Measurements from ENCODE around the gene CCDC185. TPM values are rescaled to one million over a fixed set of nuclear protein-coding genes. Genes with fewer than 3 reads are reported as not detected.

Gene CCDC185
- total RNA-seq: not detected

DNA sequence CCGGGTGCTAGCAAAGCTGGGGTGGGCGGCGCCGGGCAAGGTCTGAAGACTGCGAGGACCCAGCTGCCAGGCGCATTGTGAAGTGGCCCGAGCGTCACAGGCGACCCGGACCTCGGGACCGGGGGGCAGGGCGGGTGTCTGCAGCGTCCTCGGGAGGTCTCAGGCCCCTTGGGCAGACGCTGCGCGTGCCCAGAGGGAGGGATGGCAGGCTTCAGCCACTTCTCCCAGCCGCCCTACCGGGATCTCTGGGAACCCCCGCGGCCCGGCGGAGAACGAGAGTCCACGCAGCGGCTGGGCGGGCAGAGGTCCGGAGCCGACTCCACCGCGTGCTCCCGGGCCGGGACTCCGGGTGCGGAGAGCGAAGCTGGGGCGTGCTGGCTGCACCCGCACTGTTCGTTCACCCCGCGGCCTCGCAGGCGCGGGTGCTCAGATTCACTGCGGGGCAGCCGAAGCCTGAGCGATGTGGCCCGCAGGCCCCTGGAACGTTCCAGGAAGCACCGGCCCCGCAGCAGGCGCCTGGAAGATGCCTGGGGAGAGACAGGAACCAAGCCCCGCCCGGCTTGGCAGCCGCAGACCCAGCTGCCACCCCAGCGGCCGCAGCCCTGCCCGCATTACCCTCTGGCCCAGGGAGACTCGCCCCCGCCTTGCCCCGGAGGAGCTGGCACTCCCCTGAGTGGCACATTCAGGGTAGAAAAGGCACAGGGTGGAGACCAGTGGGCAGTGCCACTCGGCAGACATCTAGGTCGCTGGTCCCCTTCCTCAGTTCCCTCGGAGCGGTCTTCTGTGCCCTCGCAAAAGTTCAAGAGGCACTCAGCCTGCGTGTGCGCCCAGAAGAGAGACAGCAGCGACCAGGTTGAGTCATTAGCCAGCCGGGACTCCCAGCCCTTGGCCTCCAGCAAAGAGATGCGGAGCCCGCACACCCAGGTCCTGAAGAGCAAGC is at the start of gene CCDC185:
TSS of gene CCDC185 (plus strand) at position 141 of the 940 bp plus-strand sequence. CDS start at position 202, 61 bp downstream.
- Mint-ChIP-seq H3K4me1 (no peaks in the 10 kb centered on the region), H3K36me3 (ENCODE audit: low read depth) (no peaks in the 10 kb centered on the region), H3K9me3 (no peaks in the 10 kb centered on the region), H3K4me3 (no peak within 1 kb of the TSS), H3K27ac (no peak within 1 kb of the TSS), H3K27me3 (peaks cover 18% of the 10 kb centered on the region)
- ATAC-seq (replicated peaks): peak; percentile 24

DNA sequence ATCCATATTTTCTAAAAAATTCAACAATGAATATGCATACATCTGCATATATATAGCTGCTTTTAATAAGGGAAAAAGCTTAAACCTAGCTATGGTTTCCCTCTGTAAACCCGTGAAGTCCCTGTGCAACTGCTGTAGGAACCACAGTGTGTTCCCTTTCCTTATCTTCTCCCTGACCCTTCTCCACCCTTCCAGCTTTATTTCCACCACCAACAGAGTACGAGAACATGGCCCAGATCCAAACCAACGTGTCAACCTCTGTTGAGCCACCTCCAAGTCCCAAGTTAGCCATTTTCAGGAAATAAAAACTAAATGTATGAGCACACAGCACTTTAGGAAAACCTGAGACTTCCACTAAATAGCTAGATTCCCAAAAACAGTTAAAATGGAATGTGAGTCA is 49.5 kb upstream of the CCDC185 start:
- Mint-ChIP-seq H3K4me1 (no peaks in the 10 kb centered on the region), H3K9me3 (no peaks in the 10 kb centered on the region), H3K4me3 (no peak overlapping the region), H3K27ac (no peak overlapping the region), H3K27me3 (no peaks in the 10 kb centered on the region), H3K36me3 (ENCODE audit: low read depth) (no peaks in the 10 kb centered on the region)
- ATAC-seq (replicated peaks): no peak

DNA sequence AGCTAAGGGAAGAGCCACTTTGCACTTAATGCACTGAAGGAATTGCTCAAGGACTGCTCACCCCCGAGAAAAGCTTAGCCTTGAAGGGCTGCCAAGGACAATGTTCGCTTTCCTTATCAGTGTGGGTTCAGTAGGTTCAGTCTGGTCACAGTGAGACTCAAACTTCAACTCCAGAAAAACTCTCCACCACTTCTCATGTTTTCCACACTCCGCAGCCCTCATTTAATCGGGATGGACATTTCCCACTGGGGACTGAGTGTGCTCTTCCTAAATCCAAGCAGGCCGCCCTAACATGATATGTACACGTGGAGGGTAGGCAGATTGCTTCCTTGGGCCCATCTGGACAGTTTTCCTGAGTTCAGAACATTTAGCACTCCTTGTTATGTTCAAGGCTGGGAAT is 48.7 kb upstream of the CCDC185 start:
- no peaks in the 10 kb centered on the region for H3K36me3 Mint-ChIP-seq (ENCODE audit: low read depth)
- no peaks in the 10 kb centered on the region for H3K27me3 Mint-ChIP-seq
- H3K4me1 Mint-ChIP-seq: peaks cover 1% of the 10 kb centered on the region
- H3K27ac Mint-ChIP-seq: no peak overlapping the region
- H3K9me3 Mint-ChIP-seq: no peaks in the 10 kb centered on the region
- ATAC-seq (replicated peaks): no peak
- no peak overlapping the region for H3K4me3 Mint-ChIP-seq

DNA sequence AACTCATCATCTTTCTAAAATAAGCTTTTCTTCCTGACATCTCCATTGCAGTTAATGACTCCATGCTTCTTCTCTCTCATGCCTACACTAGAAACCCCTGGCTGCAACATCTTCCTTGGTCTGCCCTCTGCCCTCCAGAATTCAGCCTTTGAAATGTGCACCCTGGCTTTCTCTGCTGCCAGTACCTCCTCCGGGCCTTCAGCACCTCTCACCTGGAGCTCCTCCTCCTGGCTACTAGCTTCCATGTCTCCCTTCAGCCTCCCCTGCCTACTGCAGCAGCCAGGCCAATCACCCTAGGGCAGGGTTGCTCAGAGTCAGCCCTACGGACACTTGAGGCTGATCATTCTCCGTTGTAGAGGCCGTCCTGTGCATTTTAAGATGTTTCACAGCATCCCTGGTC is 47.5 kb upstream of the CCDC185 start:
- H3K4me1 Mint-ChIP-seq: peaks cover 5% of the 10 kb centered on the region
- no peaks in the 10 kb centered on the region for H3K36me3 Mint-ChIP-seq (ENCODE audit: low read depth)
- ATAC-seq (replicated peaks): no peak
- H3K27me3 Mint-ChIP-seq: no peaks in the 10 kb centered on the region
- no peak overlapping the region for H3K27ac Mint-ChIP-seq
- H3K4me3 Mint-ChIP-seq: no peak overlapping the region
- no peaks in the 10 kb centered on the region for H3K9me3 Mint-ChIP-seq

DNA sequence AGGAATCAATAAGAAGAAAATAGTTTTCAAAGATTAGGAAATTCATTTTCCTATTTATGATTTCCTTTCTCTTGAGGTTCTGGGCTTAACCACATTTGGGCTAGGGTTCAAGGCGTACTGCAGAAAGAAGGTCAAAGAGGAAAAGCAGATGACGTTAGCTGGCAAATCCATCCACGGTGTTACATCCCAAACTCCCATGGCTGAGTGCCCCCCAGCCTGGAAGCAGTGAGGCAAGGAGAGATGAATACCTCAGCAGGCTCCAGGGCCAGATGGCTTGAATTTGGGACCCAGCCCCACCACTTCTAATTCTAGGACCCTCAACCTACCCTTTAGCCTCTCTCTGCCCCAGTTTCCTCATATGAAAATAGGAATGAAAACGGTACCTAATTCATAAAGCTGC is 46.9 kb upstream of the CCDC185 start:
- no peaks in the 10 kb centered on the region for H3K36me3 Mint-ChIP-seq (ENCODE audit: low read depth)
- H3K9me3 Mint-ChIP-seq: no peaks in the 10 kb centered on the region
- peaks cover 5% of the 10 kb centered on the region for H3K4me1 Mint-ChIP-seq
- H3K4me3 Mint-ChIP-seq: no peak overlapping the region
- H3K27me3 Mint-ChIP-seq: no peaks in the 10 kb centered on the region
- no peak for ATAC-seq (replicated peaks)
- H3K27ac Mint-ChIP-seq: no peak overlapping the region

DNA sequence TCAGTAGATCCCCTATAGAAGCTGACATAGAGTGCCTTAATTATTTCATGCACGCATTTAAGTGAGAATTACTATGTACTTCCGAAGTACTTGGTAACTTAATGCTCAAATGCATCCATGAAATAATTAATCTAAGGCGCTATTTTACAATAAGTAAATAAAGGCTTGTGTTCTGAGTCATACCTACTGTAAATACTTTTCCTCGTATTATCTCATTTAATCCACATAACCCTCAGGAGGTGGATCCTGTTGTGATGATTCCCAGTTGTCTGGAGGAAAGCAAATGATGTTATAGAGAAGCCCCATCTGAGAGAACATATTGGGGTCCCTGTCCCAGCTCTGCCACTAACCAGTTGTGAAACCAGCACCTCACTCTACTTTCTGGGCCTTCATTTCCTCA is 45.6 kb upstream of the CCDC185 start:
- ATAC-seq (replicated peaks): no peak
- H3K27ac Mint-ChIP-seq: no peak overlapping the region
- H3K4me3 Mint-ChIP-seq: no peak overlapping the region
- peaks cover 5% of the 10 kb centered on the region for H3K4me1 Mint-ChIP-seq
- H3K36me3 Mint-ChIP-seq (ENCODE audit: low read depth): no peaks in the 10 kb centered on the region
- H3K9me3 Mint-ChIP-seq: no peaks in the 10 kb centered on the region
- H3K27me3 Mint-ChIP-seq: no peaks in the 10 kb centered on the region

DNA sequence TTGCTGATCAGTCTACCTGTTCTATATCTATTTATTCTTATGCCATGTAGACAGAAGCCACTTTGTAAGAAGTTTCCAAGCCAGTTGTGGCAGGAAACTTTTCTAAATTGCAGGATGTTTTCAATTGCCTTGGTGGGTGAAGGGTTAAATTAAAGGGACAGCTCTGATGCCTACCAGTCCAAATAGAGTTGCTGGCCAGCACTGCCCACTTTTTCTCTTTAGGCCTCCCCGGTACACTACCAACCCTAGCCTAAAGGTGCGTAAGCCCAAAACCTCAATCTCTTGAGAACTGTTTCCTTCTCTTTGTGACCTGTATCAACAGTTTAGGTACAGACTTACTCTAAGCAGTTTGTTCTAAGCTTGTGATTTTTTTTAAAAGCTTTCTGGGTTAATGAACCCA is 44.8 kb upstream of the CCDC185 start:
- Mint-ChIP-seq H3K36me3 (ENCODE audit: low read depth) (no peaks in the 10 kb centered on the region), H3K9me3 (no peaks in the 10 kb centered on the region), H3K4me3 (no peak overlapping the region), H3K27ac (no peak overlapping the region), H3K4me1 (peaks cover 5% of the 10 kb centered on the region), H3K27me3 (no peaks in the 10 kb centered on the region)
- ATAC-seq (replicated peaks): no peak

DNA sequence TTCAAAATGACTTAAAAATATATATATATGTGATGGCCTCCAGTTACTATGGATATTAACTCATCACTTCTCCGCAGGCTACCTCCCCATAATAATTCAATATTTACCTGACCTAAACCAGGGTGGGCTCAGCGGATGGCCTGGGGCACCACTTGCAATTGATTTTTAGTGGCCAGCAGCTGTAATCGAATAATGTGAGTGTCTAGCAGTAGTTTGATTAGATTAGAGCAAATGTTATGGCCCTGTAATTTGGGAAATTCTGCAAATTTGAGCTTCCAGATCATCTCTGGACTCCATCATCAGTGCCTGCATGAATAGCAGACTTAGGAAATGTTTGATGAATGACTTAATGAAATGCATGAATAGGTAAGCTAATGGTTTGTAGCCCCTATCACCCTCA is 44.0 kb upstream of the CCDC185 start:
- no peak for ATAC-seq (replicated peaks)
- Mint-ChIP-seq H3K4me1 (peaks cover 5% of the 10 kb centered on the region), H3K36me3 (ENCODE audit: low read depth) (no peaks in the 10 kb centered on the region), H3K9me3 (no peaks in the 10 kb centered on the region), H3K4me3 (no peak overlapping the region), H3K27ac (no peak overlapping the region), H3K27me3 (no peaks in the 10 kb centered on the region)

DNA sequence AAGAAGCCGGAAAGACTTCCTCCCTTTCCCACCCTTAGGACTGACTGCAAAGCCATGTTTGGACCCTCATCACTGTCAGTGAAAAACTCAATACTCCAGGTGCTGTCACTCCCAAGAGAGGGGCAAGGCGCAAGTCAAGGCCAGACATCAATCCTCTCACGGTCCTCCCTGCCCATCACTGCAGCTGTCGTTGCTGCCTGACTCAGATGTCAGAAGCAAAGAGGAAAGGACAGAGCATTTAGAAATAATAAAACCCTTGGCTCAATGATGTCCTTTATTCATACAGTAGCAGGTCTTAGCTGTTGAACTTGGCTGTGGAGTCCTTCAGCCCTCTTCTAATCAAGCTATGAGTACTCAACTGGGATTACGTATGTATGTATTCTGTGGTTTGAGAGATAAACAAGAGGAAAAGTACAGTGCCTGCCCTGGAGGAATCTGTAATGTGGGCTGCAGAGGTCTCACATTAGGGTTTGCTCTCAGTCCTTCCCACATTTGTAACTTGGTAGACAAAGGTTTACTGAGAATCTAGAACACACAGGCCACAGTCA is 42.8 kb upstream of the CCDC185 start:
- no peak for ATAC-seq (replicated peaks)
- no peaks in the 10 kb centered on the region for H3K36me3 Mint-ChIP-seq (ENCODE audit: low read depth)
- no peaks in the 10 kb centered on the region for H3K27me3 Mint-ChIP-seq
- H3K27ac Mint-ChIP-seq: no peak overlapping the region
- peaks cover 5% of the 10 kb centered on the region for H3K4me1 Mint-ChIP-seq
- H3K4me3 Mint-ChIP-seq: no peak overlapping the region
- no peaks in the 10 kb centered on the region for H3K9me3 Mint-ChIP-seq

DNA sequence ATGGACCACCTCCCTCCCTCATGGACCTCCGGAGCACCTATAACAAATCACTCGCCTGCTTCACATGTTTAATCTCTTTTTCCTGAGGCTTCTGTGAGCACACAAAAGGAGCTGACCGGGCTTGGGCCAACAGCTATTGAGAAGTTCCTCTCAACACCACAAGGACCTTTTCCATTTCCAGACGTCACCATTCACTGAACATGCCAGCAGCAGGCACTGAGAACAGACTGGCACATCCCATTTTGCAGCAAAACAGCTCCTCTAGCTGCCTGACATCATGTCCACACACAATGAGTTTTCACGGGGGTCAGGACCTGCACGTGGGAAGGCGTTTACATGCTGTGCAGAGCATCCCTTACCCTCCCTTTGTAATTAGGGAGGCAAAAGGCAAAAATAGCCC is 40.3 kb upstream of the CCDC185 start:
- no peaks in the 10 kb centered on the region for H3K36me3 Mint-ChIP-seq (ENCODE audit: low read depth)
- peaks cover 5% of the 10 kb centered on the region for H3K4me1 Mint-ChIP-seq
- no peaks in the 10 kb centered on the region for H3K9me3 Mint-ChIP-seq
- ATAC-seq (replicated peaks): no peak
- no peaks in the 10 kb centered on the region for H3K27me3 Mint-ChIP-seq
- H3K27ac Mint-ChIP-seq: no peak overlapping the region
- no peak overlapping the region for H3K4me3 Mint-ChIP-seq

DNA sequence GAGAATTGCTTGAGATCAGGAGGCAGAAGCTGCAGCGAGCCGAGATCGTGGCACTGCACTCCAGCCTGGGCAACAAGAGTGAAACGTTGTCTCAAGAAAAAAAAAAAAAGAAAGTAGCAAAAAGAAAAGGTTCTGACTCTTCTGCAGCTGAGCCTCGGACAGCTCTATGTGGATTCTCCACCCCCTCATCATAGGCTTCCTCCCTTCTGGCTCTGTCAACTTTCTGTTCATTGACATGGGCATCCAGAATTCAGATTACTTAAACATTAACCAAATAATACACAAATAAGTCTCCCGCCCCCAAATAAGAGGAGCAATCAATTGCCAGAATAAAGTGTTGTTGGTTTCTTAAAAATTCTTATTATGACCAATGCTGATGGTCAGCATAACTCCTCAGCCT is 39.3 kb upstream of the CCDC185 start:
- no peak for ATAC-seq (replicated peaks)
- Mint-ChIP-seq H3K36me3 (ENCODE audit: low read depth) (no peaks in the 10 kb centered on the region), H3K4me1 (peaks cover 5% of the 10 kb centered on the region), H3K27me3 (no peaks in the 10 kb centered on the region), H3K27ac (peak overlapping the region; percentile 36), H3K9me3 (no peaks in the 10 kb centered on the region), H3K4me3 (no peak overlapping the region)

DNA sequence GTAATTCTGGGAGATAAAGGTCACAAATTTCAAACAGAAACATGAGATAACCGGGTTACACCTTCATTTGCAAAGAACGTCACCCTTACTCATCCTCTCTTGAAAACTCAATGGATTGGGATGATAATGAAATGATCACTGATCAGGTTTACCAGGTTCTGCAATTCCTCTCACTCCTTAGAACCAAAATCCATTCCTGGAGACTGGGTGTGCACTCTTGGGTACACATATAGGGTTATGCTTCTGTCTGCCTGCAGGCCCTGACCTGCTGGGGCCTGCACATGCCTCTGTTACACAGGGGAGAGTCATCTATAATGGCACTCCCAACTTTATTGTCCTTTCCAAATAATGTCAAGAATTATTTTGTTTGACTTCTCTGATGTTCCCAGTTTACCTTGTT is 37.5 kb upstream of the CCDC185 start:
- Mint-ChIP-seq H3K36me3 (ENCODE audit: low read depth) (no peaks in the 10 kb centered on the region), H3K4me1 (no peaks in the 10 kb centered on the region), H3K27ac (no peak overlapping the region), H3K4me3 (no peak overlapping the region), H3K27me3 (no peaks in the 10 kb centered on the region), H3K9me3 (no peaks in the 10 kb centered on the region)
- ATAC-seq (replicated peaks): no peak

DNA sequence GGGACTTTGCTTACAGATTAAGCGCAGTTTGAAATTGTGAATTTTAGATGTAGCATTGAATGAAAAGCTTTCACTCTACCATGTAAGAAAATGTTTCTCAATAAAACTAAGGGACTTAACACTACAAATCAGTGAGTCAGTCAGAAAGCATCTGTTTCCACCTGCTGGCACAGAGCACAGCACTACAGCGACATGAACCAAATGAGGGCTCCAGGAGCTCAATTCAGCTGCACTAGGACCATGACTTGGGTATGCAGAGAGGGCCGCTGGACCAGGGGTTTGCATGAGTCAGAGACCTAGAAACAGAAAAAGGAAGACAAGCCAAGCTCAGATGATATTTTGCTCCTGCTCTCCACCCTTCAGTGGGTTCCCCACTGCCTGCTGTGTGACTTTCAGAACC is 34.4 kb upstream of the CCDC185 start:
- H3K4me1 Mint-ChIP-seq: peaks cover 3% of the 10 kb centered on the region
- H3K27ac Mint-ChIP-seq: no peak overlapping the region
- ATAC-seq (replicated peaks): no peak
- H3K4me3 Mint-ChIP-seq: no peak overlapping the region
- H3K27me3 Mint-ChIP-seq: no peaks in the 10 kb centered on the region
- H3K9me3 Mint-ChIP-seq: no peaks in the 10 kb centered on the region
- H3K36me3 Mint-ChIP-seq (ENCODE audit: low read depth): no peaks in the 10 kb centered on the region

DNA sequence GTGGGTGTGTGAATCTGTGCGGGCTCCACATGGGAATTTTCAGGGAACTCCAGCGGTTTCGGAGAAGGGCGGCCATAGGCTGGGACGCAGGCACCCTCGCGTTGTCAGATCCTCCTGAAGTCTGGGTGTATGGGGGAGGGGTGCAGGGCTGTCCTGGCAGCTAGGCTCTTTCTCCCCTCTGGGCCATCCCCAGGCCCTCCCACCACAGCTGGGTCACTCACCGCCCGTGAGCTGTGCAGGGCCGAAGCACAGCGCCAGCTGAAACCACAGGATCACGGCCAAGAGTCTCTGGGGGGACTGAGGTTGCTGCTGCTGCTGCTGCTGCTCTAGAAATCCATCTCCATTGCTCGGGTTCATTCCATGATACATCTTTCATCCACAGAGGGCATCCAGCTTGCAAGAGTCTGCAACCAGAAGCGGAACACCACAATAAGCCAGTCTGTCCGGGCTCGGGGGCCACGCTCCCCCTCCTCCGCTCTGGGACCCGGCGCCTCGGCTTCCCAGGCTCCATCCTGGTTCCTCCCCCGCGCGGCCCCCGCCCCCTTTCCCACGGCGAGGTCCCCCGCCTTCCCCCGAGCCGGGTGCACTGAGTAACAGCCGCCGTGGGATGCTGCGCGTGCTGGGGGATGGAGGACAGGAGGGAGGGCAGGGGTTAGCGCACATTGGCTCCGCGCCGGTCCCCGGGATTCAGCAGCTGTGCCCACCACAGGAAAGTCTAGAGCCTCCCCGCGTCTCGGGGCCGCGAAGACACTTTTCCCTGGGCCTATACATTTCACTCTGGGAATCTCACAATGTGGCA is 30.0 kb upstream of the CCDC185 start:
- Mint-ChIP-seq H3K27me3 (peaks cover 3% of the 10 kb centered on the region), H3K4me3 (peak overlapping the region; percentile 71), H3K4me1 (peaks cover 3% of the 10 kb centered on the region)

More for the DNA sequence above, 30.0 kb upstream of the CCDC185 start:
- no peak overlapping the region for H3K27ac Mint-ChIP-seq
- H3K9me3 Mint-ChIP-seq: no peaks in the 10 kb centered on the region
- peak; percentile 48 for ATAC-seq (replicated peaks)
- no peaks in the 10 kb centered on the region for H3K36me3 Mint-ChIP-seq (ENCODE audit: low read depth)

Measured in activated T-helper 17 cell treated with anti-CD3 and anti-CD28 coated beads, Interleukin-2, amount 50 U/mL, for 72 hours (primary cell).